ENCODE results near the gene ITPR2. TPM values are rescaled to one million over a fixed set of nuclear protein-coding genes. Genes with fewer than 3 reads are reported as not detected.

Gene ITPR2
- total and polyA plus RNA-seq, 4 donors = 11.7 to 93.3 (median 35.4) TPM

DNA sequence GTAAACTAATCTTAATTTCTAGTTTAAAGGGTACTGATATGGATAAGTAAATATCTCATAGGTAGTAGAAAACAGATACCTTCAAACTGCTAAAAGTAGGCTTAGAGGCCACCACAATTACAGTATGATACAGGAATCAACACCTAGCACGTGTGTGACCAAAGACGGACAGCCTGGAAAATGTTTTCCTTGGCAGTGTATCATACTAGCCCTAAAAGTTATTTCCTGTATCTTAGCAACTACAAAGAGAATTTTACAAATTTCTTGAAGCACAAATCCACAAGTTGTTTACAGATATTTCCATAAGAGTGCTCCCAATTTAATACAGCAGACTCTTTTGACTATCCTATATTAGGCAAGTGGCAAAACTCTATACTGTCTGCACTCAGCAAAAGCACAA lies 106.0 kb downstream of the ITPR2 start:
- WGBS = 32% methylated on average over 2 of the region's 2 CpGs
- peaks cover 16 to 62% (median 35%) of the 10 kb centered on the region in 4 donors for H3K4me1 ChIP-seq (ENCODE audit: control insufficient read depth in 4 of 4, insufficient read depth in 4 of 4, low read length in 3 of 4)
- H3K9ac ChIP-seq (ENCODE audit: low read depth in 1 of 2, low read length in 2 of 2) = no peak overlapping the region
- no peaks in the 10 kb centered on the region for H3K27me3 ChIP-seq (ENCODE audit: control insufficient read depth in 4 of 4, insufficient read depth in 4 of 4, low read length in 3 of 4)
- H3K27ac ChIP-seq (ENCODE audit: low read depth in 1 of 2, low read length in 2 of 2) = peak overlapping the region; percentile 78 to 79
- no peak overlapping the region for H3K4me3 ChIP-seq (ENCODE audit: low read depth in 1 of 3, low read length in 3 of 3)
- H3K36me3 ChIP-seq (ENCODE audit: control insufficient read depth in 4 of 4, insufficient read depth in 3 of 4, low read depth in 1 of 4, low read length in 3 of 4) = peaks cover 0 to 3% (median 0%) of the 10 kb centered on the region in 4 donors
- H3K9me3 ChIP-seq (ENCODE audit: control insufficient read depth in 4 of 4, low read length in 3 of 4) = no peaks in the 10 kb centered on the region
- DNase-seq (ENCODE audit: low spot score) = no peak
- TF ChIP-seq, protein P1, sequence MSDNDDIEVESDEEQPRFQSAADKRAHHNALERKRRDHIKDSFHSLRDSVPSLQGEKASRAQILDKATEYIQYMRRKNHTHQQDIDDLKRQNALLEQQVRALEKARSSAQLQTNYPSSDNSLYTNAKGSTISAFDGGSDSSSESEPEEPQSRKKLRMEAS (IDR thresholded peaks at IDR 0.05) = peak; percentile 23
- TF ChIP-seq GABPA (IDR thresholded peaks at IDR 0.05 in 1 of 2, conservative IDR thresholded peaks at IDR 0.05 in 1 of 2) = no peak

GRCh38 chr12:26725276-26725916 lies 107.6 kb downstream of the ITPR2 start:
- H3K36me3 ChIP-seq (ENCODE audit: control insufficient read depth in 4 of 4, insufficient read depth in 3 of 4, low read depth in 1 of 4, low read length in 3 of 4) = peaks cover 0 to 3% (median 0%) of the 10 kb centered on the region in 4 donors
- no peak overlapping the region for H3K9ac ChIP-seq (ENCODE audit: low read depth in 1 of 2, low read length in 2 of 2)
- H3K4me1 ChIP-seq (ENCODE audit: control insufficient read depth in 4 of 4, insufficient read depth in 4 of 4, low read length in 3 of 4) = peaks cover 12 to 57% (median 33%) of the 10 kb centered on the region in 4 donors
- no peak for TF ChIP-seq TAF1 (conservative IDR thresholded peaks at IDR 0.05)
- TF ChIP-seq, protein P2, sequence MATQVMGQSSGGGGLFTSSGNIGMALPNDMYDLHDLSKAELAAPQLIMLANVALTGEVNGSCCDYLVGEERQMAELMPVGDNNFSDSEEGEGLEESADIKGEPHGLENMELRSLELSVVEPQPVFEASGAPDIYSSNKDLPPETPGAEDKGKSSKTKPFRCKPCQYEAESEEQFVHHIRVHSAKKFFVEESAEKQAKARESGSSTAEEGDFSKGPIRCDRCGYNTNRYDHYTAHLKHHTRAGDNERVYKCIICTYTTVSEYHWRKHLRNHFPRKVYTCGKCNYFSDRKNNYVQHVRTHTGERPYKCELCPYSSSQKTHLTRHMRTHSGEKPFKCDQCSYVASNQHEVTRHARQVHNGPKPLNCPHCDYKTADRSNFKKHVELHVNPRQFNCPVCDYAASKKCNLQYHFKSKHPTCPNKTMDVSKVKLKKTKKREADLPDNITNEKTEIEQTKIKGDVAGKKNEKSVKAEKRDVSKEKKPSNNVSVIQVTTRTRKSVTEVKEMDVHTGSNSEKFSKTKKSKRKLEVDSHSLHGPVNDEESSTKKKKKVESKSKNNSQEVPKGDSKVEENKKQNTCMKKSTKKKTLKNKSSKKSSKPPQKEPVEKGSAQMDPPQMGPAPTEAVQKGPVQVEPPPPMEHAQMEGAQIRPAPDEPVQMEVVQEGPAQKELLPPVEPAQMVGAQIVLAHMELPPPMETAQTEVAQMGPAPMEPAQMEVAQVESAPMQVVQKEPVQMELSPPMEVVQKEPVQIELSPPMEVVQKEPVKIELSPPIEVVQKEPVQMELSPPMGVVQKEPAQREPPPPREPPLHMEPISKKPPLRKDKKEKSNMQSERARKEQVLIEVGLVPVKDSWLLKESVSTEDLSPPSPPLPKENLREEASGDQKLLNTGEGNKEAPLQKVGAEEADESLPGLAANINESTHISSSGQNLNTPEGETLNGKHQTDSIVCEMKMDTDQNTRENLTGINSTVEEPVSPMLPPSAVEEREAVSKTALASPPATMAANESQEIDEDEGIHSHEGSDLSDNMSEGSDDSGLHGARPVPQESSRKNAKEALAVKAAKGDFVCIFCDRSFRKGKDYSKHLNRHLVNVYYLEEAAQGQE (IDR thresholded peaks at IDR 0.05) = no peak
- TF ChIP-seq, protein P3, sequence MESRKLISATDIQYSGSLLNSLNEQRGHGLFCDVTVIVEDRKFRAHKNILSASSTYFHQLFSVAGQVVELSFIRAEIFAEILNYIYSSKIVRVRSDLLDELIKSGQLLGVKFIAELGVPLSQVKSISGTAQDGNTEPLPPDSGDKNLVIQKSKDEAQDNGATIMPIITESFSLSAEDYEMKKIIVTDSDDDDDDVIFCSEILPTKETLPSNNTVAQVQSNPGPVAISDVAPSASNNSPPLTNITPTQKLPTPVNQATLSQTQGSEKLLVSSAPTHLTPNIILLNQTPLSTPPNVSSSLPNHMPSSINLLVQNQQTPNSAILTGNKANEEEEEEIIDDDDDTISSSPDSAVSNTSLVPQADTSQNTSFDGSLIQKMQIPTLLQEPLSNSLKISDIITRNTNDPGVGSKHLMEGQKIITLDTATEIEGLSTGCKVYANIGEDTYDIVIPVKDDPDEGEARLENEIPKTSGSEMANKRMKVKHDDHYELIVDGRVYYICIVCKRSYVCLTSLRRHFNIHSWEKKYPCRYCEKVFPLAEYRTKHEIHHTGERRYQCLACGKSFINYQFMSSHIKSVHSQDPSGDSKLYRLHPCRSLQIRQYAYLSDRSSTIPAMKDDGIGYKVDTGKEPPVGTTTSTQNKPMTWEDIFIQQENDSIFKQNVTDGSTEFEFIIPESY (IDR thresholded peaks at IDR 0.05) = no peak
- TF ChIP-seq FOXA1 (IDR thresholded peaks at IDR 0.05) = no peak
- TF ChIP-seq HNF4A (conservative IDR thresholded peaks at IDR 0.05) = no peak
- TF ChIP-seq CTCF (IDR thresholded peaks at IDR 0.05; ENCODE audit: low read depth, low read length, missing input control) = no peak
- no peak for TF ChIP-seq FOXA2 (IDR thresholded peaks at IDR 0.05)
- no peak for TF ChIP-seq JUND (IDR thresholded peaks at IDR 0.05)
- TF ChIP-seq NR2F2 (IDR thresholded peaks at IDR 0.05) = no peak
- no peak for TF ChIP-seq SP1 (IDR thresholded peaks at IDR 0.05)
- no peak for TF ChIP-seq EGR1 (IDR thresholded peaks at IDR 0.05; ENCODE audit: low read depth in 2 of 2)
- no peak for TF ChIP-seq YY1 (IDR thresholded peaks at IDR 0.05)
- TF ChIP-seq GABPA (IDR thresholded peaks at IDR 0.05 in 1 of 2, conservative IDR thresholded peaks at IDR 0.05 in 1 of 2) = no peak
- TF ChIP-seq, protein P1 (IDR thresholded peaks at IDR 0.05) = no peak
- no peak for TF ChIP-seq ATF3 (IDR thresholded peaks at IDR 0.05)
- no peak for TF ChIP-seq RXRA (IDR thresholded peaks at IDR 0.05)
- no peak for TF ChIP-seq RAD21 (IDR thresholded peaks at IDR 0.05)
- no peak for TF ChIP-seq HNF4G (IDR thresholded peaks at IDR 0.05)
- H3K4me3 ChIP-seq (ENCODE audit: low read depth in 1 of 3, low read length in 3 of 3) = no peak overlapping the region
- WGBS = 69% methylated on average over 2 of the region's 2 CpGs
- H3K27ac ChIP-seq (ENCODE audit: low read depth in 1 of 2, low read length in 2 of 2) = no peak overlapping the region
- H3K9me3 ChIP-seq (ENCODE audit: control insufficient read depth in 4 of 4, low read length in 3 of 4) = no peaks in the 10 kb centered on the region
- DNase-seq (ENCODE audit: low spot score) = no peak
- no peaks in the 10 kb centered on the region for H3K27me3 ChIP-seq (ENCODE audit: control insufficient read depth in 4 of 4, insufficient read depth in 4 of 4, low read length in 3 of 4)
